WTC11 (cell line): ENCODE data around the gene SGPL1. TPM values are rescaled to one million over a fixed set of nuclear protein-coding genes. Genes with fewer than 3 reads are reported as not detected.

Source experiments
- ATAC-seq: fragments of 200-7000 bp; cut with Tn5 transposase; 2 replicates; pipeline ENCODE4 v1.10.0; 2021; ENCODE audit warnings: mild to moderate bottlenecking, moderate library complexity
- CTCF ChIA-PET: fragments of 300-600 bp; sonication (Branson Sonifier 250); formaldehyde crosslinking; loops from one replicate; lab custom pipeline; 2021; ENCODE audit warnings: antibody characterized with exemption; lab: Charles Lee
- POLR2A ChIA-PET: fragments of 350-600 bp; sonication (Branson Sonifier 250); formaldehyde crosslinking; loops from one replicate; lab custom pipeline; 2021; ENCODE audit warnings: antibody characterized with exemption; lab: Charles Lee
- DNase-seq: peaks from one replicate; pipeline ENCODE4 v3.0.0; 2021; ENCODE audit warnings: low spot score
- H3K27ac Mint-ChIP-seq: 2 replicates; pipeline ENCODE4 v1.8.0; 2021; ENCODE audit warnings: mixed read lengths
- H3K27me3 Mint-ChIP-seq: 2 replicates; pipeline ENCODE4 v1.8.0; 2021; ENCODE audit warnings: low read depth, mild to moderate bottlenecking, moderate library complexity, mixed read lengths
- H3K36me3 Mint-ChIP-seq: 2 replicates; pipeline ENCODE4 v1.8.0; 2021; ENCODE audit warnings: mixed read lengths
- H3K4me1 Mint-ChIP-seq: 2 replicates; pipeline ENCODE4 v1.8.0; 2022; ENCODE audit warnings: mixed read lengths
- H3K4me3 Mint-ChIP-seq: 2 replicates; pipeline ENCODE4 v1.8.0; 2021; ENCODE audit warnings: mild to moderate bottlenecking, moderate library complexity, mixed read lengths
- H3K9me3 Mint-ChIP-seq: 2 replicates; pipeline ENCODE4 v1.8.0; 2021; ENCODE audit warnings: mixed read lengths
- CTCF ChIP-seq: fragments of 200-600 bp; IDR thresholded peaks from 2 replicates; pipeline ENCODE4 v1.8.0; 2022; ENCODE audit warnings: antibody characterized with exemption
- E2F1 ChIP-seq: sonication (generic); formaldehyde crosslinking; IDR thresholded peaks from 2 replicates; pipeline ENCODE4 v1.8.0; 2022; ENCODE audit warnings: mild to moderate bottlenecking, missing genetic modification reagents
- ETV6 ChIP-seq: sonication (generic); formaldehyde crosslinking; IDR thresholded peaks from 2 replicates; pipeline ENCODE4 v1.8.1; 2022; ENCODE audit warnings: mild to moderate bottlenecking, missing genetic modification reagents
- FOXJ3 ChIP-seq: sonication (generic); formaldehyde crosslinking; IDR thresholded peaks from 2 replicates; pipeline ENCODE4 v1.9.0; 2021; ENCODE audit warnings: missing genetic modification reagents, mild to moderate bottlenecking, borderline replicate concordance
- GRHL2 ChIP-seq: fragments of 250-450 bp; sonication (Bioruptor Pico); IDR thresholded peaks from 2 replicates; pipeline ENCODE4 v1.8.0; 2022; ENCODE audit warnings: mild to moderate bottlenecking, moderate library complexity; ENCODE audit not compliant: insufficient replicate concordance, severe bottlenecking
- JAZF1 ChIP-seq: fragments of 250-450 bp; sonication (Bioruptor Pico); IDR thresholded peaks from 2 replicates; pipeline ENCODE4 v1.9.0; 2021; ENCODE audit warnings: moderate library complexity, mild to moderate bottlenecking, inconsistent platforms
- MXD4 ChIP-seq: fragments of 250-450 bp; sonication (Bioruptor Pico); IDR thresholded peaks from 2 replicates; pipeline ENCODE4 v1.8.0; 2021; ENCODE audit warnings: mild to moderate bottlenecking, moderate library complexity, borderline replicate concordance
- NR1H2 ChIP-seq: sonication (generic); formaldehyde crosslinking; IDR thresholded peaks from 2 replicates; pipeline ENCODE4 v1.9.0; 2021; ENCODE audit warnings: mild to moderate bottlenecking, moderate library complexity, missing genetic modification reagents
- PRRX2 ChIP-seq: fragments of 250-450 bp; sonication (Bioruptor Pico); IDR thresholded peaks from 2 replicates; pipeline ENCODE4 v1.8.0; 2021; ENCODE audit warnings: mild to moderate bottlenecking
- USF2 ChIP-seq: sonication (generic); formaldehyde crosslinking; IDR thresholded peaks from 2 replicates; pipeline ENCODE4 v1.8.1; 2023; ENCODE audit warnings: mild to moderate bottlenecking, missing genetic modification reagents, moderate library complexity
- ZBTB43 ChIP-seq: sonication (generic); formaldehyde crosslinking; IDR thresholded peaks from 2 replicates; pipeline ENCODE4 v1.8.1; 2023; ENCODE audit warnings: mild to moderate bottlenecking, missing genetic modification reagents
- ZNF281 ChIP-seq: sonication (generic); formaldehyde crosslinking; IDR thresholded peaks from 2 replicates; pipeline ENCODE4 v1.8.0; 2023; ENCODE audit warnings: mild to moderate bottlenecking, missing genetic modification reagents
- ZNF396 ChIP-seq: fragments of 250-450 bp; sonication (Bioruptor Pico); IDR thresholded peaks from 2 replicates; pipeline ENCODE4 v1.8.0; 2021; ENCODE audit warnings: mild to moderate bottlenecking, moderate library complexity, borderline replicate concordance
- ZNF416 ChIP-seq: fragments of 250-450 bp; sonication (Bioruptor Pico); IDR thresholded peaks from 2 replicates; pipeline ENCODE4 v1.9.0; 2021; ENCODE audit warnings: mild to moderate bottlenecking, inconsistent platforms
- ZNF423 ChIP-seq: fragments of 250-450 bp; sonication (Bioruptor Pico); IDR thresholded peaks from 2 replicates; pipeline ENCODE4 v2.1.2; 2022; ENCODE audit warnings: mild to moderate bottlenecking, moderate library complexity
- ZNF512 ChIP-seq: sonication (generic); formaldehyde crosslinking; IDR thresholded peaks from 2 replicates; pipeline ENCODE4 v1.8.1; 2022; ENCODE audit warnings: missing genetic modification reagents, borderline replicate concordance
- ZNF671 ChIP-seq: fragments of 250-450 bp; sonication (Bioruptor Pico); IDR thresholded peaks from 2 replicates; pipeline ENCODE4 v1.8.0; 2021; ENCODE audit warnings: mild to moderate bottlenecking
- total RNA-seq: library from RNA; stranded (reverse); gene quantifications from 3 replicates; pipeline ENCODE4 v1.2.3, GENCODE V29; 2021

The SGPL1 gene
- total RNA-seq, 1 experiment from 2014 or later = 44.6 TPM

- TF ChIP-seq ZBTB43 (CRISPR knock-in tag) (no peak), GRHL2 (CRISPR knock-in tag) (no peak), FOXJ3 (CRISPR knock-in tag) (no peak), ZNF423 (CRISPR knock-in tag) (no peak), E2F1 (CRISPR knock-in tag) (no peak), JAZF1 (CRISPR knock-in tag) (no peak)
These were observed 56.5 kb downstream of the SGPL1 start (continued) for GRCh38 chr10:70872291-70872690.

GRCh38 chr10:70874061-70874460 lies 58.3 kb downstream of the SGPL1 start:
- H3K27ac Mint-ChIP-seq = no peak overlapping the region
- no peaks in the 10 kb centered on the region for H3K9me3 Mint-ChIP-seq
- H3K4me1 Mint-ChIP-seq = peaks cover 15% of the 10 kb centered on the region
- H3K4me3 Mint-ChIP-seq = no peak overlapping the region
- CTCF ChIA-PET = interaction anchor here (0.9 kb wide), 1 partner anchor 29 kb away, joined by 3 read pairs; no protein-coding TSS in a partner anchor
- no peak for DNase-seq
- no peaks in the 10 kb centered on the region for H3K27me3 Mint-ChIP-seq
- ATAC-seq = no peak
- TF ChIP-seq ZBTB43 (CRISPR knock-in tag) (no peak), ZNF512 (CRISPR knock-in tag) (no peak), MXD4 (no peak), PRRX2 (CRISPR knock-in tag) (no peak), NR1H2 (CRISPR knock-in tag) (no peak), ETV6 (CRISPR knock-in tag) (no peak), CTCF (no peak), USF2 (CRISPR knock-in tag) (no peak), ZNF396 (CRISPR knock-in tag) (no peak), ZNF671 (no peak), ZNF281 (CRISPR knock-in tag) (no peak), ZNF416 (CRISPR knock-in tag) (no peak)
- POLR2A ChIA-PET = no interaction called here
- peaks cover 67% of the 10 kb centered on the region for H3K36me3 Mint-ChIP-seq
